RWPE2 (cell line): ENCODE data around the gene CPEB4.

ENCODE experiments used
- ATAC-seq: fragments of 200-7000 bp; cut with Tn5 transposase; 3 replicates; pipeline ENCODE4 v1.9.1; 2021; ENCODE audit warnings: low read depth
- DNase-seq: peaks from one replicate; pipeline ENCODE4 v3.0.0-alpha.2; 2020; ENCODE audit warnings: low spot score
- H3K27ac ChIP-seq: fragments of 450-650 bp; 2 replicates; pipeline ENCODE4 v1.5.1; 2017; ENCODE audit warnings: mild to moderate bottlenecking; ENCODE audit not compliant: poor library complexity, severe bottlenecking
- H3K27me3 ChIP-seq: fragments of 250-450 bp; sonication (Bioruptor Pico); 2 replicates; pipeline ENCODE4 v1.5.1; 2021; ENCODE audit warnings: mild to moderate bottlenecking, moderate library complexity; ENCODE audit not compliant: insufficient read depth, poor library complexity, severe bottlenecking
- H3K36me3 ChIP-seq: fragments of 250-450 bp; sonication (Bioruptor Pico); 2 replicates; pipeline ENCODE4 v1.5.1; 2020; ENCODE audit warnings: low read depth, mild to moderate bottlenecking, moderate library complexity
- H3K4me1 ChIP-seq: fragments of 250-450 bp; sonication (Bioruptor Pico); 2 replicates; pipeline ENCODE4 v1.5.1; 2021; ENCODE audit warnings: mild to moderate bottlenecking, moderate library complexity; ENCODE audit not compliant: insufficient read depth, poor library complexity, severe bottlenecking
- H3K4me3 ChIP-seq: fragments of 250-450 bp; sonication (Bioruptor Pico); 2 replicates; pipeline ENCODE4 v1.5.1; 2021; ENCODE audit warnings: mild to moderate bottlenecking, moderate library complexity; ENCODE audit not compliant: severe bottlenecking
- H3K9me3 ChIP-seq: fragments of 250-450 bp; sonication (Bioruptor Pico); 2 replicates; pipeline ENCODE4 v1.5.1; 2021; ENCODE audit warnings: mild to moderate bottlenecking, moderate library complexity; ENCODE audit not compliant: severe bottlenecking
- TF ChIP-seq, protein P1 (sequence below): fragments of 450-650 bp; IDR thresholded peaks from one replicate; pipeline ENCODE4 v1.5.1; 2017; ENCODE audit warnings: mild to moderate bottlenecking, moderate library complexity; ENCODE audit not compliant: poor library complexity, severe bottlenecking

Gene CPEB4

DNA sequence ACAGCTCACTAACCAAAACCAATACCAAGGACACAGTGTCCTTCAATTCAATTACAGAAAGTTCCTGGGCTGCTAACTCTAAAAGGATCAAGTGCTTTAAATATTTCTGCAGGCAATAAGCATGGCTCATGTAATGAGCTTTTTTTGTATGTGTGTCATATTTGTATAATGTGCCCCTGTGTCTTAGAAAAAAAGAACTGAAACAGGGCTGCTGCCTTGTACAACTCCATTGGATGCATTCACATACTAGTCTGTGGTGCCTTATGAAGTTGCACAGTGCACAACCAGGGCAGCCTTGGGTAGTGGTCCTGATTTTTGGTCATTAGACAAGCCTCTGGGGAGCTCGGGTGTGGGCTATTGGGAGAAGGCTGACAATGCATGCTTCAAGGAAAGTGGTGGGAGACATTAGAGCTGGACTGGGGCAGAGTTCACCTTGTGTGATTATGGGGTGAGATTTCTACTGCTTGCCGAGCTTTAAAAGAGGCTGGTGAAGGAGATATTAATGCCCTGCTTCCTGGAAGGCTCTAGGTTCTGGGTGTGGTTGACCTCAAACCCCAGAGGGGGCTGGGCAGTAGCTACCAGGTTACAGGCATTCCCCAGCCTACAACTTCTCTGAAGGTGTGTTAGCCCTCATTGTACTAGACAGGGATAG, 3.6 kb upstream of the CPEB4 start:
- Histone ChIP-seq H3K27ac (no peak overlapping the region), H3K36me3 (no peaks in the 10 kb centered on the region), H3K4me1 (peaks cover 13% of the 10 kb centered on the region), H3K4me3 (no peak overlapping the region), H3K9me3 (no peaks in the 10 kb centered on the region), H3K27me3 (no peaks in the 10 kb centered on the region)
- DNase-seq (no peak), ATAC-seq (no peak)
- TF ChIP-seq, protein P1, sequence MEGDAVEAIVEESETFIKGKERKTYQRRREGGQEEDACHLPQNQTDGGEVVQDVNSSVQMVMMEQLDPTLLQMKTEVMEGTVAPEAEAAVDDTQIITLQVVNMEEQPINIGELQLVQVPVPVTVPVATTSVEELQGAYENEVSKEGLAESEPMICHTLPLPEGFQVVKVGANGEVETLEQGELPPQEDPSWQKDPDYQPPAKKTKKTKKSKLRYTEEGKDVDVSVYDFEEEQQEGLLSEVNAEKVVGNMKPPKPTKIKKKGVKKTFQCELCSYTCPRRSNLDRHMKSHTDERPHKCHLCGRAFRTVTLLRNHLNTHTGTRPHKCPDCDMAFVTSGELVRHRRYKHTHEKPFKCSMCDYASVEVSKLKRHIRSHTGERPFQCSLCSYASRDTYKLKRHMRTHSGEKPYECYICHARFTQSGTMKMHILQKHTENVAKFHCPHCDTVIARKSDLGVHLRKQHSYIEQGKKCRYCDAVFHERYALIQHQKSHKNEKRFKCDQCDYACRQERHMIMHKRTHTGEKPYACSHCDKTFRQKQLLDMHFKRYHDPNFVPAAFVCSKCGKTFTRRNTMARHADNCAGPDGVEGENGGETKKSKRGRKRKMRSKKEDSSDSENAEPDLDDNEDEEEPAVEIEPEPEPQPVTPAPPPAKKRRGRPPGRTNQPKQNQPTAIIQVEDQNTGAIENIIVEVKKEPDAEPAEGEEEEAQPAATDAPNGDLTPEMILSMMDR = no peak

DNA sequence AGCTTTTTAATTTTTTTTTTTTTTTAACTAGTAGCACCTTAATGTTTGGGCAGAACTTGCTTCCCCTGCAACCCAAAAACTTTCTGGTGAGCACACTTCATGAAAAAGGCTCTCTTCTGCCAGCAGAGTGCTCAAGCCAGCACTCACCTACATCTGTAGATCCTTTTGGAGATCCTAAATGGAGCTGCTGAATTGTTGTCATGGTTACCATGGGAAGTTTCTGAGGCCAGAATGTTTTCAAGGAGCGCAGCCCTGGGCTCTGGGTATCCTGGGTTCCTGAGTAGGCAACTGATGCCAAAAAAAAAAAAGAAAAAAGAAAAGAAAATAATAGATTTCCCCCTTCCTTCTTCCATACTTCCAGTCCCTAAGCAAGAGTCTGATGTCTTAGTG, 3.1 kb upstream of the CPEB4 start:
- no peak overlapping the region for H3K4me3 ChIP-seq
- H3K27ac ChIP-seq = no peak overlapping the region
- DNase-seq (no peak), ATAC-seq (no peak)
- H3K36me3 ChIP-seq = no peaks in the 10 kb centered on the region
- no peaks in the 10 kb centered on the region for H3K27me3 ChIP-seq
- no peaks in the 10 kb centered on the region for H3K9me3 ChIP-seq
- TF ChIP-seq, protein P1 = no peak
- H3K4me1 ChIP-seq = peaks cover 13% of the 10 kb centered on the region

DNA sequence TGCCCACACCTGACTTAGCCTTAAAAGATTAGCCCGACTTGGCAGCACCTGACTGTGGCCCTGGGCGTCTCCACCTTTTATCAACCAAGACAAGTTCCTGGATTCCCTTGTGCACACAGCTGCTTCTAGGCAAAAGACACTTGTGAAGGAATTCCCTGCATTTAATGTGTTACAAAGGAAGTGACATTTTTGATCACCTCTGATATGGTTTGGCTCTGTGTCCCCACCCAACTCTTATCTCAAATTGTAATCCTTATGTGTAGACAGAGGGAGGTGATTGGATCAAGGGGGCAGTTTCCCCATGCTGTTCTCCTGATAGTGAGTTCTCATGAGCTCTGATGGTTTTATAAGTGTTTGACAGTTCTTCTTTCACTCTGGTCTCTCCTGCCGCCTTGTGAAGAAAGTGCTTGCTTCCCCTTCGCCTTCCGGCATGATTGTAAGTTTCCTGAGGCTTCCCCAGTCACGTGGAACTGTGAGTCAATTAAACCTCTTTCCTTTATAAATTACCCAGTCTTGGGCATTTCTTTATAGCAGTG, 2.6 kb upstream of the CPEB4 start:
- DNase-seq (no peak), ATAC-seq (no peak)
- no peak overlapping the region for H3K27ac ChIP-seq
- no peaks in the 10 kb centered on the region for H3K36me3 ChIP-seq
- peaks cover 14% of the 10 kb centered on the region for H3K4me1 ChIP-seq
- H3K27me3 ChIP-seq = no peaks in the 10 kb centered on the region
- H3K9me3 ChIP-seq = no peaks in the 10 kb centered on the region
- TF ChIP-seq, protein P1 = no peak
- H3K4me3 ChIP-seq = no peak overlapping the region

DNA sequence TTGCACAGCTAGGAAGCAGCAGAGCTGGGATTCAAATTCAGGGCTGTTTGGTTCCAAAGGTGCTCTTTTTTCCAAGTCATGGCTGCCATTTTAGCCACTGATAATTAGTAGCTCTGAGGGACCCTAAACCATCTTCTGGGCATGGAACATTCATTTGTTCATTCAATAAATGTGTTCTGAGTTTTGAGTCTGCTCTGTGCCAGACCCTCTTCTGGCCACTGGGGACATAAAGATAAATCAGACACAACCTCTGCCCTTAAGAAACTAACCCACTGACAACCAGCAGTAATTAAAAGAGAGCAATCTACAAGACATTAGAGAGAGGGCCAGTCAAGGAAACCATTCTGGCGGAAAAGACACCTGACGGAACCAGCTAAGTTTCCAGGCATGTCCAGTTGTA, 2.0 kb upstream of the CPEB4 start:
- H3K4me3 ChIP-seq = no peak overlapping the region
- H3K36me3 ChIP-seq = no peaks in the 10 kb centered on the region
- ATAC-seq (no peak), DNase-seq (no peak)
- no peaks in the 10 kb centered on the region for H3K27me3 ChIP-seq
- no peaks in the 10 kb centered on the region for H3K9me3 ChIP-seq
- no peak overlapping the region for H3K27ac ChIP-seq
- TF ChIP-seq, protein P1 = no peak
- peaks cover 20% of the 10 kb centered on the region for H3K4me1 ChIP-seq

GRCh38 chr5:173888473-173889131, 453 bp downstream of the CPEB4 start:
- ATAC-seq (peak; percentile 0; the same call in 2 of the 3 replicates), DNase-seq (no peak)
- H3K9me3 ChIP-seq = no peaks in the 10 kb centered on the region
- peaks cover 25% of the 10 kb centered on the region for H3K4me1 ChIP-seq
- no peak overlapping the region for H3K27ac ChIP-seq
- no peaks in the 10 kb centered on the region for H3K36me3 ChIP-seq
- H3K4me3 ChIP-seq = peak overlapping the region; percentile 64
- TF ChIP-seq, protein P1 = no peak
- no peaks in the 10 kb centered on the region for H3K27me3 ChIP-seq
